Gastrocnemius medialis (tissue), 4 donors: Measurements from ENCODE around the gene CYP27A1. TPM values are rescaled to one million over a fixed set of nuclear protein-coding genes. Genes with fewer than 3 reads are reported as not detected.
A peak's percentile ranks its signal among the peaks of the same experiment; 100 is the strongest.

Experiments
- ATAC-seq, 2 donors: fragments of 150-250 bp; one replicate each; pipeline ENCODE4 v1.9.1; 2016
- DNase-seq, 2 donors: peaks; one replicate each; pipeline ENCODE4 v3.0.0-alpha.2; 2019
- H3K27ac ChIP-seq, 4 donors: fragments of 200-600 bp; sonication (generic); 1 replicate in 1 of 4; 2 replicates in 3 of 4; pipeline ENCODE4 v1.5.1; 2016 to 2018; ENCODE audit warnings: mild to moderate bottlenecking in 2 of 4, moderate library complexity in 1 of 4
- H3K27me3 ChIP-seq, 3 donors: fragments of 200-600 bp; sonication (generic) in 2 of 3; 1 replicate in 1 of 3; 2 replicates in 2 of 3; pipeline versions ENCODE4 v1.5.1 to v1.6.0; 2016 to 2019; ENCODE audit warnings: mild to moderate bottlenecking in 1 of 3, moderate library complexity in 1 of 3
- H3K36me3 ChIP-seq, 2 donors: fragments of 200-600 bp; sonication (generic) in 1 of 2; one replicate each; pipeline ENCODE4 v1.5.1; 2017 to 2018
- H3K4me1 ChIP-seq, 2 donors: fragments of 200-600 bp; sonication (generic) in 1 of 2; one replicate each; pipeline ENCODE4 v1.5.1; 2016 to 2017; ENCODE audit warnings: mild to moderate bottlenecking in 2 of 2
- H3K4me3 ChIP-seq, 4 donors: fragments of 200-600 bp; sonication (generic) in 3 of 4; 1 replicate in 1 of 4; 2 replicates in 3 of 4; pipeline ENCODE4 v1.5.1; 2016 to 2019; ENCODE audit warnings: mild to moderate bottlenecking in 2 of 4
- H3K9me3 ChIP-seq, 3 donors: fragments of 200-600 bp; sonication (generic) in 2 of 3; 1 replicate in 1 of 3; 2 replicates in 2 of 3; pipeline ENCODE4 v1.5.1; 2016 to 2019
- POLR2A ChIP-seq, 2 donors: fragments of 450-650 bp; IDR thresholded peaks; one replicate each; pipeline ENCODE4 v1.6.1; 2017; ENCODE audit warnings: antibody characterized with exemption in 2 of 2, mild to moderate bottlenecking in 2 of 2, moderate library complexity in 2 of 2
- in situ Hi-C, 4 donors: fragments of 200-750 bp; cut with MboI; loops; one replicate each; pipeline versions ENCODE4 v1.15.0 to v1.8.0; 2017; ENCODE audit warnings: low sequenced_read_pairs in 4 of 4
- intact Hi-C: fragments of 100-400 bp; cut with DNase I; formaldehyde crosslinking; loops from one replicate; pipeline ENCODE4 v1.15.1; 2023; ENCODE audit warnings: low total_unique reads
- total RNA-seq, 4 donors: library from RNA; depleted of rRNA; stranded (reverse); fragments of >200 nt; gene quantifications; one replicate each; pipeline versions ENCODE4 v1.1.0 to v1.2.3, GENCODE V29; 2016
- TF ChIP-seq, protein P1 (sequence below), 5 experiments: fragments of 450-650 bp in 3 of 5; fragments of 200-600 bp in 2 of 5; sonication (generic) in 2 of 5; IDR thresholded peaks in 4 of 5; conservative IDR thresholded peaks in 1 of 5; 1 replicate in 4 of 5; 2 replicates in 1 of 5; pipeline ENCODE4 v1.5.1; 2016 to 2019; ENCODE audit warnings: antibody characterized with exemption in 5 of 5, mild to moderate bottlenecking in 3 of 5, moderate library complexity in 3 of 5

The CYP27A1 gene
- total RNA-seq, 4 donors from 2014 or later: 17.9 to 56.3 (median 26.8) TPM

GRCh38 chr2:218853766-218854165, 71.8 kb downstream of the CYP27A1 start:
- TF ChIP-seq POLR2A (IDR thresholded peaks at IDR 0.05): no peak
- TF ChIP-seq, protein P1, sequence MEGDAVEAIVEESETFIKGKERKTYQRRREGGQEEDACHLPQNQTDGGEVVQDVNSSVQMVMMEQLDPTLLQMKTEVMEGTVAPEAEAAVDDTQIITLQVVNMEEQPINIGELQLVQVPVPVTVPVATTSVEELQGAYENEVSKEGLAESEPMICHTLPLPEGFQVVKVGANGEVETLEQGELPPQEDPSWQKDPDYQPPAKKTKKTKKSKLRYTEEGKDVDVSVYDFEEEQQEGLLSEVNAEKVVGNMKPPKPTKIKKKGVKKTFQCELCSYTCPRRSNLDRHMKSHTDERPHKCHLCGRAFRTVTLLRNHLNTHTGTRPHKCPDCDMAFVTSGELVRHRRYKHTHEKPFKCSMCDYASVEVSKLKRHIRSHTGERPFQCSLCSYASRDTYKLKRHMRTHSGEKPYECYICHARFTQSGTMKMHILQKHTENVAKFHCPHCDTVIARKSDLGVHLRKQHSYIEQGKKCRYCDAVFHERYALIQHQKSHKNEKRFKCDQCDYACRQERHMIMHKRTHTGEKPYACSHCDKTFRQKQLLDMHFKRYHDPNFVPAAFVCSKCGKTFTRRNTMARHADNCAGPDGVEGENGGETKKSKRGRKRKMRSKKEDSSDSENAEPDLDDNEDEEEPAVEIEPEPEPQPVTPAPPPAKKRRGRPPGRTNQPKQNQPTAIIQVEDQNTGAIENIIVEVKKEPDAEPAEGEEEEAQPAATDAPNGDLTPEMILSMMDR (IDR thresholded peaks at IDR 0.05 in 4 of 5, conservative IDR thresholded peaks at IDR 0.05 in 1 of 5): no peak
- intact Hi-C loops: loop anchor here (2.0 kb wide), 1 partner anchor 45 kb away; no protein-coding TSS in a partner anchor
- peak; percentile 75 to 91 for ATAC-seq

DNA sequence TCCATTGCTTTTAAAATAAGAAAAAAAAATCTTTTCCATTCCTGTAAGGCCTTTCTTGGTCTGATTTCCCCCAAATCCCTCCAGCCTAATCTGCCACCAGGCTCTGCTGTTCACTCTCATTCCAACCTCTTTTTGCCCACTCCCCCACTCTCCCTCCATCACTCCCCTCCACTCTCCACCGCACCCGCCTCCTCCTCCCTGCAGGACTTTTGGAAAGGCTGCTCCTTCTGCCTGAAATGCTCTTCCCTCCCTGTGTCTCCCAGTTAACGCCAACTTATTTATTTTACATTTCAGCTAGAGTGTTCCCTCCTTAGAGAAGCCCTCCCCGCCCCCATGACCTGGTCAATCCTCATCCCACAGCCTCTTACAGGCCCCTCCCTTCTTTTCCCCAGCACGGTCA, 72.9 kb downstream of the CYP27A1 start:
- no peaks in the 10 kb centered on the region for H3K9me3 ChIP-seq
- peaks cover under 1 to 10% of the 10 kb centered on the region in 2 donors for H3K4me1 ChIP-seq
- H3K27ac ChIP-seq: no peak overlapping the region
- no peak for ATAC-seq
- in situ Hi-C loops: loop anchor here in 2 of 4 donors (5.0 kb wide), 2 partner anchors 47 to 133 kb away; no protein-coding TSS in a partner anchor
- no peak overlapping the region for H3K4me3 ChIP-seq
- peaks cover 13 to 23% (median 13%) of the 10 kb centered on the region in 3 donors for H3K27me3 ChIP-seq
- no peak for DNase-seq
- no peak for TF ChIP-seq POLR2A (IDR thresholded peaks at IDR 0.05)
- TF ChIP-seq, protein P1 (IDR thresholded peaks at IDR 0.05 in 4 of 5, conservative IDR thresholded peaks at IDR 0.05 in 1 of 5): no peak
- intact Hi-C loops: no loop called here
- H3K36me3 ChIP-seq: no peaks in the 10 kb centered on the region

More at GRCh38 chr2:218853766-218854165, 71.8 kb downstream of the CYP27A1 start:
- Histone ChIP-seq H3K36me3 (no peaks in the 10 kb centered on the region), H3K4me1 (peaks cover 0 to 9% of the 10 kb centered on the region in 2 donors), H3K9me3 (no peaks in the 10 kb centered on the region), H3K27ac (no peak overlapping the region), H3K27me3 (peaks cover 7 to 17% (median 9%) of the 10 kb centered on the region in 3 donors), H3K4me3 (no peak overlapping the region)
- peak; percentile 23 to 48 for DNase-seq
- in situ Hi-C loops: loop anchor here in 2 of 4 donors (5.0 kb wide), 2 partner anchors 49 to 131 kb away; no protein-coding TSS in a partner anchor

DNA sequence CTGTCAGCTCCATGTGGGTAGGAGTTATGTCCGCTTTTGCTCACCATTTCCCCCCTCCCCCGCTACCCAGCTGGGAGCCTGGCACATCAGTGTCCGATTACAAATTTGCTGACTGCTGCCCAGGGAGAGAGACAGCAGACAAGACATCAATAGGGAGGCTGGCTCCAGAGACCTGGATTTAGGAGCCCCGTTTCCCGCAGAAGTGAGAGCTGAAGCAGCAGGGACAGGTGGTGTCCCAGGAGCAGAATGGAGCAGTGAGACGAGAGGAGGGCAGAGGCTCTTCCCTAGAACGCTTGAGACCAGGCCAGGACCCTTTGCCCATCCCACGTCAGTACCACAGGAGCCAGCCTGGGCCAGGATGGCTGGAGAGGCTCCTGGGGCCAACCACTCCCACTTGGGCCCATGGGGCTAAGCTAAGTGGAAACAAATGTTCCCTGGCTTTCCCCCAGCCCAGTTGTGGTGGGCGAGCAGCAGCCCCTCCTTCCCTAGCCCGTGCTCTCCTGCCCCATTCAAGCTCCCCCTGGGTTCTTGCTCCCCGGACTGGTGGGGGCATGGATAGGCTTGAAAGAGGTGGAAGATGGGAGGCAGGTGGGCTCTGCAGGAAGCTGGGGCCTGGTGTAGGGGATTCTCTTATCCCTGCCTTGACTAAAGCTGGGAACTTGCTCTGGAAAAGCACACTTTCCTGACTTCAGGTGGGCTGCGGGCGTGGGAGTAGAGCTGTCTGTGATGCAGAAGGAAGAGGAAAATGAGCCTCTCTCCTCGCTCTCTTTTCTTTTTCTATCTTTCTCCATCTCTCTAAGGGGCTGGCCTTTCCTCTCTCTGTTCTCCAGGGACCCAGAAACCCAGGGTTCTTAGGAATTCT, 73.6 kb downstream of the CYP27A1 start:
- intact Hi-C loops (no loop called here), in situ Hi-C loops (no loop called here)
- Histone ChIP-seq H3K4me1 (peaks cover 7 to 17% of the 10 kb centered on the region in 2 donors), H3K27ac (no peak overlapping the region), H3K27me3 (peaks cover 19 to 30% (median 19%) of the 10 kb centered on the region in 3 donors), H3K4me3 (no peak overlapping the region), H3K9me3 (no peaks in the 10 kb centered on the region), H3K36me3 (no peaks in the 10 kb centered on the region)
- DNase-seq: no peak
- TF ChIP-seq, protein P1 (IDR thresholded peaks at IDR 0.05 in 4 of 5, conservative IDR thresholded peaks at IDR 0.05 in 1 of 5): no peak
- no peak for TF ChIP-seq POLR2A (IDR thresholded peaks at IDR 0.05)
- ATAC-seq: no peak

- TF ChIP-seq, protein P1 (IDR thresholded peaks at IDR 0.05 in 4 of 5, conservative IDR thresholded peaks at IDR 0.05 in 1 of 5): no peak
- TF ChIP-seq POLR2A (IDR thresholded peaks at IDR 0.05): no peak
- Histone ChIP-seq H3K27ac (no peak overlapping the region), H3K9me3 (no peaks in the 10 kb centered on the region), H3K27me3 (peaks cover 27 to 36% (median 27%) of the 10 kb centered on the region in 3 donors), H3K36me3 (no peaks in the 10 kb centered on the region), H3K4me3 (no peak overlapping the region), H3K4me1 (peaks cover 11 to 18% of the 10 kb centered on the region in 2 donors)
- no peak for DNase-seq
- ATAC-seq: no peak
- intact Hi-C loops (no loop called here), in situ Hi-C loops (no loop called here)
These were observed 74.4 kb downstream of the CYP27A1 start for GRCh38 chr2:218856167-218856895.
